Measurements from ENCODE around the gene LITAF.
"Not testable (repeated sequence)": the region's sequence is repeated elsewhere in the genome, so short reads cannot be mapped to it uniquely, and the experiment has no call there.

LITAF gene

DNA sequence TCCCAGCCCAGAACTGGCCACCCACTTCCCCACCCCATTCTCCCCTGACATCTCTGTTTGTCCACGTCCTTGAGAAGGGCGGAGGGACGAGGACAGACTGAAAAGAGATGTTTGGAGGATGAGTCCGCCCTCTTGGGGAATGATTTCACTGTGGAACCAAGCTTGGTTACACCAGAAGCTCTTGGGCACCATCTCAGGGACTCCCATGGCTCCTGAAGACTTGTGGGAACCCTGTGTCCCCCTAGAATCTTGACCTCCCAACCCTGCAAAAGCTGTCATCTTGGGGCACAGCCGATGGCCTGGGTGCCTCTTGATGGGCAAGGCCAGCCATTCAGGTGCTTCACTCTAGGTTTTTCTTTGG is 25.9 kb upstream of the LITAF start:
- Mint-ChIP-seq H3K36me3 (ENCODE audit: low read depth) (no peaks in the 10 kb centered on the region), H3K27me3 (no peaks in the 10 kb centered on the region), H3K9me3 (no peaks in the 10 kb centered on the region), H3K4me3 (no peak overlapping the region), H3K4me1 (ENCODE audit: low read depth) (peaks cover 36% of the 10 kb centered on the region), H3K27ac (no peak overlapping the region)
- DNase-seq, result no peak

DNA sequence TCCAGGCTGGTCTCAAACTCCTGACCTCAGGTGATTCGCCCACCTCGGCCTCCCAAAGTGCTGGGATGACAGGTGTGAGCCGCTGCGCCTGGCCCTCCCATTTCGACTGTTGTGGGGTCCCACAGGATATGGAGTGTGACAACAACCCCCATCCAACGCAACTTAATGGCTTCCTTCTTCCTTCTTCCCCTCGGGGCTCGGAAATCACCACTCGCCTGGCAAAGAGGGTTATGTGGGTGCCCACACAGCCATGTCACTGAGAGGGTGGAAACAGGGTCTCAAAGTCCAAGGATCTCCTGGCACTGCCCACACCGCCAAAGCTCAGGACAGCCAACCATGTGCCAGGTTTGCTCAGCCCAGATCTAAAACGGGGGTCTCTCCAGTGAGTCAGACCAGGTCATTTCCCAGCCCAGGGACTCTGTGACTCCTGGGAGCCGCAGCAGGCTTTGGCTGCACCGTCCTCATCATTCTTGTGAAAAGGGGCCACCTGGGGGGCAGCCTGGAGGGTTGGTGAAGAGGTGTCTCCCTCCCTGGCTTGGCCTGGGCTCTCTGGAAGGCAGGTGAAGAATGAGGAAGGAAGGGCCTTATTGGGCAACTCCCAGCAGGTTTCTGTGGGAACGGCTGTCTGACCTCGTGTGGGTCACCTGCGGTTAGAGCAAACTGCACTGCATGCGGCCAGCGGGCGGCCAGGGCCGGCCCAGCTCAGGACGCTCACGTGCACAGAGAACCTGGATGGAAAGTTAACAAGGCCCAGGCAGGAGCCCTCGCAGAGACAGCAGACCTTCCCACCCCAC is 25.3 kb upstream of the LITAF start:
- Mint-ChIP-seq H3K9me3 (no peaks in the 10 kb centered on the region), H3K36me3 (ENCODE audit: low read depth) (no peaks in the 10 kb centered on the region), H3K4me3 (no peak overlapping the region), H3K27me3 (no peaks in the 10 kb centered on the region), H3K27ac (no peak overlapping the region), H3K4me1 (ENCODE audit: low read depth) (peaks cover 35% of the 10 kb centered on the region)
- DNase-seq, result no peak

- H3K4me1 Mint-ChIP-seq (ENCODE audit: low read depth), result peaks cover 24% of the 10 kb centered on the region
Observed at GRCh38 chr16:11610580-11610979, 23.9 kb upstream of the LITAF start.

GRCh38 chr16:11610121-11610505 is 23.4 kb upstream of the LITAF start:
- H3K9me3 Mint-ChIP-seq, result no peaks in the 10 kb centered on the region

More at GRCh38 chr16:11610580-11610979, 23.9 kb upstream of the LITAF start:
- H3K36me3 Mint-ChIP-seq (ENCODE audit: low read depth), result no peaks in the 10 kb centered on the region
- no peaks in the 10 kb centered on the region for H3K27me3 Mint-ChIP-seq
- H3K9me3 Mint-ChIP-seq, result no peaks in the 10 kb centered on the region
- H3K4me3 Mint-ChIP-seq, result no peak overlapping the region
- no peak overlapping the region for H3K27ac Mint-ChIP-seq
- no peak for DNase-seq

DNA sequence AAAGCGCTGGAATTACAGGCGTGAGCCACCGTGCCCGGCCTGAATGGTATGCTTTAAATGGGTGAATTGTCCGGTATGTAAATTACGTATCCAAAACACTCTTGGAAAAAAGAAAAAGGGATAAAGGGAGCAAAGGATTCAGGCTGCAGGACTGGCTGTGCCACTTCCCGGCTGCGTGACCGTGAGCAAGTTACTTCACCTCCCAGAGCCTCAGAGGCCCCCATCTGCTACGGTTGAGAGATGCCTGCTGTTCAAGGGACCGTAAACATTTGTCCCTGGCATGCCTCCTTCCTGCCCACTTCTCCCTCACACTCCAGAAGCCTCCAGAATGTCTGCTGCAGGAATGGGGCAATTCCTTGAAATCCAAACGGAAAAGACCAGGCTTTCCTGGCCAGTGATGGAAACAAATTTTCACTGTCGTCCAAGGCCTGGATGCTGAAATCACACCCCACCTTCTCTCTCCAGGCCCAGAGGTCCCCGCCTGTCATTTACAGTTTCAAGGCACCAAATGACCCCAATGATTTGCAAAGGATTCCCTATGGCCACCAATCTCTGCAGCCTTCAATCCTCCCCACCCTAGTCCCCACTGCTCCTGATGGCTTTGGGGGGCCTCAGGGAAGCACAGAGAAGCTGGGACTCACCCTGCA is 22.9 kb upstream of the LITAF start:
- Mint-ChIP-seq H3K4me3 (no peak overlapping the region), H3K27ac (no peak overlapping the region), H3K4me1 (ENCODE audit: low read depth) (peaks cover 20% of the 10 kb centered on the region), H3K9me3 (no peaks in the 10 kb centered on the region), H3K27me3 (no peaks in the 10 kb centered on the region), H3K36me3 (ENCODE audit: low read depth) (no peaks in the 10 kb centered on the region)
- DNase-seq, result no peak

More at GRCh38 chr16:11610121-11610505, 23.4 kb upstream of the LITAF start:
- no peak for DNase-seq
- no peak overlapping the region for H3K4me3 Mint-ChIP-seq
- H3K36me3 Mint-ChIP-seq (ENCODE audit: low read depth), result no peaks in the 10 kb centered on the region
- no peaks in the 10 kb centered on the region for H3K27me3 Mint-ChIP-seq
- no peak overlapping the region for H3K27ac Mint-ChIP-seq
- peaks cover 24% of the 10 kb centered on the region for H3K4me1 Mint-ChIP-seq (ENCODE audit: low read depth)

- no peak for DNase-seq
- H3K4me1 Mint-ChIP-seq (ENCODE audit: low read depth), result peaks cover 7% of the 10 kb centered on the region
- H3K27ac Mint-ChIP-seq, result no peak overlapping the region
- H3K36me3 Mint-ChIP-seq (ENCODE audit: low read depth), result no peaks in the 10 kb centered on the region
- H3K27me3 Mint-ChIP-seq, result no peaks in the 10 kb centered on the region
- H3K9me3 Mint-ChIP-seq, result no peaks in the 10 kb centered on the region
- no peak overlapping the region for H3K4me3 Mint-ChIP-seq
Observed at GRCh38 chr16:11605891-11606290, 19.2 kb upstream of the LITAF start.

DNA sequence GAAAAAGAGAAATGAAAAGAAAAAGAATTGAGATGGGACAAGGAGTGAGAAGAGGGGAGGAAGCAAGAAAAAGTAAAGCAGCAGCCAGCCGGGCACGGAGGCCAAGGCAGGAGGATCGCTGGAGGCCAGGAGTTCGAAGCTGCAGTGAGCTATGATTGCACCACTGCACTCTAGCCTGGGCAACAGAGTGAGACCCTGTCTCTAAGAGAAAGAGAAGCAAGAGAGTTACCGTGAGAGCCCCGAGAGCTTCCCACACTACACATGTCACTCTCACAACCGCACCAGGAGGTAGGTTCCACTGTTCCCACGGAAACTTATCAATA is 18.8 kb upstream of the LITAF start:
- no peaks in the 10 kb centered on the region for H3K36me3 Mint-ChIP-seq (ENCODE audit: low read depth)
- H3K27me3 Mint-ChIP-seq, result no peaks in the 10 kb centered on the region
- no peak overlapping the region for H3K4me3 Mint-ChIP-seq
- no peak overlapping the region for H3K27ac Mint-ChIP-seq
- DNase-seq, result no peak
- no peaks in the 10 kb centered on the region for H3K9me3 Mint-ChIP-seq
- H3K4me1 Mint-ChIP-seq (ENCODE audit: low read depth), result peaks cover 7% of the 10 kb centered on the region

DNA sequence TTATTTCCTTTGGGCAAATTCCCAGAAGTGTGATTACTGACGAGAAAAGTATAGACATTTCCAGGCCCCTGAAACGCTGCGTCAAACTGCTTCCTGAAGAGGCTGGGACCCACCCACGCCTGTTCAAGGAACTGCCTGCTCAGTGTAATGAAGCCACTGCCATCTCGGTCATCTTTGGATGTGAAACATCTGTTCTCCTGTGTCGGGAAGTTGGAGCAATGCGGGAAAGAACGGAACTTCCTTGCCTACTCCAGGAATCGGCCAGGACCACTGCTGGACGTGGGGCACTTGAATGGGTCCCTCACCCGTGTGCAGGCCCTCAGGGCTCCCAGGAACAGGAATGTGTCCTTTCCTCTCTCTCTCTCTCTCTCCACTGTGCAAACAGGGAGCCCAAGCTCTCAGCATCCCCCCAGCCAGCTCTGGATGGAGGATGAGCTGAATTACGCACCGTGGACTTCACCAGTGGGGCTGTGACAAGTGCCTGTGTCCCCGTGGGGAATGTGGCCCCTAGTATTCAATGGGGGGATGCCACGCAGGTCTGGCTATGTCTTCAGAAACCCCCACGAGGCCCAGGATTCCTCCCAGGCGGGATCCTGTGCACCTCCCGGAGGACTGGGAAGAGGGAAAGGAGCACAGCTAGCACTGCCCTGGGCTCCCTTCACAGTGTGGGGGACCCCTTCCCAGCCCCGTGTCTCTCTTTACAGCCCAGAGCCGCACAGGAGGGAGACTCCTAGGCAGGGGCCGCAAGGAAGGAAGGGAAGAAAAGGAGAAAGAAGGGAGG is 18.3 kb upstream of the LITAF start:
- Mint-ChIP-seq H3K36me3 (ENCODE audit: low read depth) (no peaks in the 10 kb centered on the region), H3K27ac (no peak overlapping the region), H3K4me3 (no peak overlapping the region), H3K4me1 (ENCODE audit: low read depth) (peaks cover 7% of the 10 kb centered on the region), H3K9me3 (no peaks in the 10 kb centered on the region), H3K27me3 (no peaks in the 10 kb centered on the region)
- no peak for DNase-seq

GRCh38 chr16:11604296-11604695 is 17.6 kb upstream of the LITAF start:
- H3K27ac Mint-ChIP-seq; H3K4me1 Mint-ChIP-seq (ENCODE audit: low read depth); DNase-seq; H3K4me3 Mint-ChIP-seq; H3K36me3 Mint-ChIP-seq (ENCODE audit: low read depth); H3K9me3 Mint-ChIP-seq; H3K27me3 Mint-ChIP-seq: not testable (repeated sequence)

GRCh38 chr16:11603331-11603750 is 16.6 kb upstream of the LITAF start:
- H3K9me3 Mint-ChIP-seq, result no peaks in the 10 kb centered on the region
- no peak overlapping the region for H3K4me3 Mint-ChIP-seq
- H3K36me3 Mint-ChIP-seq (ENCODE audit: low read depth), result no peaks in the 10 kb centered on the region
- H3K27ac Mint-ChIP-seq, result no peak overlapping the region
- no peaks in the 10 kb centered on the region for H3K27me3 Mint-ChIP-seq
- DNase-seq, result no peak
- peaks cover under 1% of the 10 kb centered on the region for H3K4me1 Mint-ChIP-seq (ENCODE audit: low read depth)

DNA sequence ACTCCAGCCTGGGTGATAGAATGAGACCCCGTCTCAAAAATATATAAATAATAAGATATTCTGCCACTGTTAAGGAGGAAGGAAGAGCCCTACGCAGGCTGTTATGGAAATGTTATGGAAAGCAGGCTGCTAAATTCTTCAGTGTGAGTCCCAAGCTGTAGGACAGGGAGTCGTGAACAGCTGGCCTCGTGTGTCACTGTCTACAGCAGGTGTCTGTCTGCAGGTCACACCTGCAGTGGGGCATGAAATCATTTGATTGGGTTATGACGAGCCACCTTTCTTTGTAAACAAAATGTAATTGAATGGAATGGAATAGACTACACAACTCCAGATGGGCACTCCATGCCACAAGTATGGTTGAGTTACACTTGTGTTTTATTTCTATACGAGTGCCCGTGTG is 15.6 kb upstream of the LITAF start:
- no peaks in the 10 kb centered on the region for H3K9me3 Mint-ChIP-seq
- peaks cover 7% of the 10 kb centered on the region for H3K4me1 Mint-ChIP-seq (ENCODE audit: low read depth)
- no peak overlapping the region for H3K27ac Mint-ChIP-seq
- no peaks in the 10 kb centered on the region for H3K27me3 Mint-ChIP-seq
- no peak for DNase-seq
- no peak overlapping the region for H3K4me3 Mint-ChIP-seq
- no peaks in the 10 kb centered on the region for H3K36me3 Mint-ChIP-seq (ENCODE audit: low read depth)

GRCh38 chr16:11601911-11602310 is 15.2 kb upstream of the LITAF start:
- Mint-ChIP-seq H3K27ac (no peak overlapping the region), H3K4me1 (ENCODE audit: low read depth) (peaks cover 11% of the 10 kb centered on the region)
- DNase-seq, result no peak

DNA sequence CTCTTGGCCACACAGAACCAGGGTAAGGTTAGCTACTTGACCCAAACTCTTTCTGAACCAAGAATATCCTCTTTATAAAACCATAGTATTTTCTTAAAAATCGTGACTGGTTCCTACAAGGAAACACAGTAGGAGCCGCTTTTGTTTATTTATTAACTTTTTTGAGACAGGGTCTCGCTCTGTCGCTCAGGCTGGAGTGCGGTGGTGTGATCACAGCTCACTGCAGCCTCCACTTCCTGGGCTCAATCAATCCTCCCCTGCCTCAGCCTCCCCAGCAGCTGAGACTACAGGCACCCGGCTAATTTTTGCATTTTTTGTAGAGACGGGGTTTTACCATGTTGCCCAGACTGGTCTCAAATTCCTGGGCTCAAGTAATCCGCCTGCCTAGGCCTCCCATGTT is 14.7 kb upstream of the LITAF start:
- peaks cover 14% of the 10 kb centered on the region for H3K4me1 Mint-ChIP-seq (ENCODE audit: low read depth)
- no peaks in the 10 kb centered on the region for H3K27me3 Mint-ChIP-seq
- H3K4me3 Mint-ChIP-seq, result no peak overlapping the region
- no peaks in the 10 kb centered on the region for H3K36me3 Mint-ChIP-seq (ENCODE audit: low read depth)
- H3K27ac Mint-ChIP-seq, result no peak overlapping the region
- no peaks in the 10 kb centered on the region for H3K9me3 Mint-ChIP-seq
- DNase-seq, result no peak

More at GRCh38 chr16:11601911-11602310, 15.2 kb upstream of the LITAF start:
- Mint-ChIP-seq H3K9me3 (no peaks in the 10 kb centered on the region), H3K4me3 (no peak overlapping the region), H3K27me3 (no peaks in the 10 kb centered on the region), H3K36me3 (ENCODE audit: low read depth) (no peaks in the 10 kb centered on the region)

GRCh38 chr16:11599579-11599978 is 12.9 kb upstream of the LITAF start:
- no peaks in the 10 kb centered on the region for H3K36me3 Mint-ChIP-seq (ENCODE audit: low read depth)
- H3K4me1 Mint-ChIP-seq (ENCODE audit: low read depth), result peaks cover 18% of the 10 kb centered on the region

More at GRCh38 chr16:11599579-11599978, 12.9 kb upstream of the LITAF start:
- Mint-ChIP-seq H3K9me3 (no peaks in the 10 kb centered on the region), H3K27me3 (no peaks in the 10 kb centered on the region), H3K27ac (no peak overlapping the region), H3K4me3 (no peak overlapping the region)
- DNase-seq, result no peak
